HEK293 (cell line): ENCODE data around the gene KCNQ1.
A peak's percentile ranks its signal among the peaks of the same experiment; 100 is the strongest.

ENCODE experiments used
- CTCF ChIA-PET: fragments of 350-600 bp; formaldehyde crosslinking; extraction: SDS; loops from one replicate; lab custom pipeline; 2021; ENCODE audit warnings: antibody characterized with exemption; lab: Yijun Ruan, JAX
- POLR2A ChIA-PET: fragments of 300-600 bp; formaldehyde crosslinking; extraction: SDS; loops from one replicate; lab custom pipeline; 2020; ENCODE audit warnings: antibody characterized with exemption, inconsistent platforms; lab: Yijun Ruan, JAX
- H3K27ac ChIP-seq: fragments of 200-500 bp; sonication (Bioruptor generic); 2 replicates; pipeline ENCODE4 v1.5.1; 2014; ENCODE audit warnings: low read depth, low read length, control low read depth, inconsistent platforms; ENCODE audit errors: extremely low read depth
- H3K36me3 ChIP-seq, 2 experiments: fragments of 200-500 bp in 1 of 2; sonication (Bioruptor generic) in 1 of 2; 1 replicate in 1 of 2; 2 replicates in 1 of 2; pipeline ENCODE4 v1.5.1; 2014 to 2017; ENCODE audit warnings: inconsistent platforms in 2 of 2, low read length in 2 of 2; ENCODE audit not compliant: control insufficient read depth in 2 of 2, insufficient read depth in 1 of 2
- H3K4me1 ChIP-seq: fragments of 200-500 bp; sonication (Bioruptor generic); 2 replicates; pipeline ENCODE4 v1.5.1; 2014; ENCODE audit warnings: mild to moderate bottlenecking, low read length, inconsistent platforms; ENCODE audit not compliant: control insufficient read depth, insufficient read depth
- H3K4me3 ChIP-seq: 2 replicates; pipeline ENCODE4 v1.5.1; 2011; ENCODE audit warnings: low read depth, mild to moderate bottlenecking, control low read depth, low read length, moderate library complexity
- H3K9me3 ChIP-seq: fragments of 200-500 bp; sonication (Bioruptor generic); 2 replicates; pipeline ENCODE4 v1.5.1; 2014; ENCODE audit warnings: low read depth, low read length, inconsistent platforms; ENCODE audit not compliant: control insufficient read depth, insufficient read depth
- GLI4 ChIP-seq: fragments of 450-650 bp; formaldehyde crosslinking; IDR thresholded peaks from 2 replicates; pipeline ENCODE4 v1.5.1; 2016; ENCODE audit warnings: missing biosample characterization, missing genetic modification characterization
- GLIS1 ChIP-seq: fragments of 450-650 bp; formaldehyde crosslinking; IDR thresholded peaks from 2 replicates; pipeline ENCODE4 v1.5.1; 2016; ENCODE audit warnings: missing biosample characterization, missing genetic modification characterization
- KLF10 ChIP-seq: fragments of 450-650 bp; IDR thresholded peaks from 2 replicates; pipeline ENCODE4 v1.5.1; 2018; ENCODE audit warnings: missing biosample characterization, mild to moderate bottlenecking, missing genetic modification characterization
- KLF17 ChIP-seq: fragments of 450-650 bp; formaldehyde crosslinking; IDR thresholded peaks from 2 replicates; pipeline ENCODE4 v1.5.1; 2016; ENCODE audit warnings: missing biosample characterization, missing genetic modification characterization
- KLF9 ChIP-seq: fragments of 450-650 bp; formaldehyde crosslinking; IDR thresholded peaks from 2 replicates; pipeline ENCODE4 v1.5.1; 2016; ENCODE audit warnings: missing biosample characterization, missing genetic modification characterization, low read depth
- PATZ1 ChIP-seq: fragments of 450-650 bp; formaldehyde crosslinking; IDR thresholded peaks from 2 replicates; pipeline ENCODE4 v1.5.1; 2016; ENCODE audit warnings: missing biosample characterization, missing genetic modification characterization
- TSHZ1 ChIP-seq: fragments of 450-650 bp; formaldehyde crosslinking; IDR thresholded peaks from 2 replicates; pipeline ENCODE4 v1.5.1; 2016; ENCODE audit warnings: missing biosample characterization, missing genetic modification characterization, borderline replicate concordance
- ZBTB10 ChIP-seq: fragments of 450-650 bp; formaldehyde crosslinking; IDR thresholded peaks from 2 replicates; pipeline ENCODE4 v1.5.1; 2016; ENCODE audit warnings: missing biosample characterization, missing genetic modification characterization
- ZFHX2 ChIP-seq: fragments of 450-650 bp; formaldehyde crosslinking; conservative IDR thresholded peaks from 2 replicates; pipeline ENCODE4 v1.5.1; 2016; ENCODE audit warnings: missing biosample characterization, missing genetic modification characterization
- ZNF184 ChIP-seq: fragments of 450-650 bp; IDR thresholded peaks from 2 replicates; pipeline ENCODE4 v1.5.1; 2018; ENCODE audit warnings: missing biosample characterization, mild to moderate bottlenecking, missing genetic modification characterization
- ZNF600 ChIP-seq: fragments of 450-650 bp; formaldehyde crosslinking; IDR thresholded peaks from 2 replicates; pipeline ENCODE4 v1.5.1; 2016; ENCODE audit warnings: missing biosample characterization, missing genetic modification characterization
- ZNF654 ChIP-seq: fragments of 450-650 bp; formaldehyde crosslinking; IDR thresholded peaks from 2 replicates; pipeline ENCODE4 v1.5.1; 2016; ENCODE audit warnings: low read depth, missing biosample characterization, missing genetic modification characterization
- ZNF768 ChIP-seq: fragments of 450-650 bp; formaldehyde crosslinking; IDR thresholded peaks from 2 replicates; pipeline ENCODE4 v1.5.1; 2018; ENCODE audit warnings: missing biosample characterization, mild to moderate bottlenecking, missing genetic modification characterization

Gene KCNQ1

DNA sequence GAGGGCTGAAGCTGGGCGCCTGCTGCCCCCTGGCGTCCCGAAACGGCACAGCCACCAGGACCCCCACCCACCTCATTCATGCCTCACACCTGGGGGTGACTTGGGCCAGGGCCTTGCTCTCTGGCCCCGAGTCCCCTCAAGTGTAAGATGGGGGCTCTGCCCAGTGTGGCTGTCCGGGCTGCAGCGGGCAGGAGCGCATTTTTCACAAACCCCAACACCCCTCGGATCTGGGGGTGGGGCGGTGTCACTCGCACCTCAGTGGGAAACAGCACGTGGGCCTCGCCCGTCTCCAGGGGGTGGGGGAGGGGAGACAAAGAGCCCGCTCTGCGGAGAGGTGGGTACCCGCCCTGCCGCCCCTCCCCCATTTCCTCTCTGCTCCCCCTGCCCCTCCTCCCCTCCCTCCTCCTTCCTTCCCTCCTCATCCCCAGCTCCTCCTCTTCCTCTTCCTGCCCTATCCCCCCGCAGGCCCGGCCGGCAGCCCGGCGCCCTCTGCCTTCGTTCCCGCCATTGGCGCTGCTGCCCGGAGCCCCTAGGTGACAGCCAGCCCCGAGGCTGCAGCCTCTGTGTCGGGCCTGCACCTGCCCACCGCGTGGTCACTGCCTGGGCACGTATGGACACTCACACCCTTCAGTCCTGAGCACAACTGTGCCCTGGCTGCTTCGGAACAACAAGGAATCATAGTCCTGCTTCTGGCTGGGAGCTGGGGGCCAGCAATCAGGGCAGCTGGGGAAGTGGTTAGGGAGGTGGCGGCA lies 447.6 kb downstream of the KCNQ1 start (continued):
- peak; percentile 61 for TF ChIP-seq PATZ1 (tag by site-specific recombination)
- peak; percentile 37; the same call in 1 of the 2 replicates for TF ChIP-seq ZNF600
- peak; percentile 52 for TF ChIP-seq ZNF654 (tag by site-specific recombination)
- TF ChIP-seq KLF9: 0 out of 2 replicates have a peak, but pooled peaks have one; percentile 54
- peak; percentile 59 for TF ChIP-seq GLIS1 (tag by site-specific recombination)
- 0 out of 2 replicates have a peak, but pooled peaks have one; percentile 51 for TF ChIP-seq ZBTB10 (tag by site-specific recombination)
- TF ChIP-seq ZNF184: no peak
- TF ChIP-seq ZFHX2 (tag by site-specific recombination): peak; percentile 84
- TF ChIP-seq GLI4 (tag by site-specific recombination): no peak

- Histone ChIP-seq H3K4me3 (no peak overlapping the region), H3K27ac (no peak overlapping the region), H3K9me3 (no peaks in the 10 kb centered on the region), H3K36me3 (no peaks in the 10 kb centered on the region), H3K4me1 (no peaks in the 10 kb centered on the region)
- CTCF ChIA-PET: interaction anchor here (0.5 to 16.8 kb wide), 20 partner anchors 8 to 582 kb away, joined by 3 to 456 read pairs (median 4); a partner anchor contains a TSS
- POLR2A ChIA-PET: interaction anchor here (0.6 to 2.1 kb wide), 3 partner anchors 37 to 360 kb away, joined by 3 to 12 read pairs (median 10); partner anchors contain the start of gene PHLDA2
- no peak for TF ChIP-seq PATZ1 (tag by site-specific recombination)
- peak; percentile 75; the same call in 1 of the 2 replicates for TF ChIP-seq ZNF768 (tag by site-specific recombination)
- no peak for TF ChIP-seq KLF17
- no peak for TF ChIP-seq KLF10 (tag by site-specific recombination)
- no peak for TF ChIP-seq TSHZ1
These were observed 448.2 kb downstream of the KCNQ1 start for GRCh38 chr11:2892967-2893528.
